Heart right ventricle (tissue), 16 donors: ENCODE results near the gene SCGB1A1. TPM values are rescaled to one million over a fixed set of nuclear protein-coding genes. Genes with fewer than 3 reads are reported as not detected.

Source experiments
- ATAC-seq, 8 donors: fragments of 200-7000 bp; cut with Tn5 transposase; one replicate each; pipeline ENCODE4 v1.9.1; 2020; ENCODE audit warnings: mild to moderate bottlenecking in 8 of 8, moderate library complexity in 8 of 8, moderate number of reproducible peaks in 1 of 8
- DNase-seq, 2 donors: peaks; one replicate each; pipeline ENCODE4 v3.0.0-alpha.2; 2020
- H3K27ac ChIP-seq, 10 donors: fragments of 200-600 bp; sonication (generic) in 2 of 10; one replicate each; pipeline versions ENCODE4 v1.5.0 to v1.8.0; 2020 to 2022; ENCODE audit warnings: mild to moderate bottlenecking in 3 of 10
- H3K27me3 ChIP-seq, 7 donors: fragments of 200-600 bp; one replicate each; pipeline ENCODE4 v1.8.0; 2021 to 2022; ENCODE audit warnings: mild to moderate bottlenecking in 2 of 7
- H3K36me3 ChIP-seq, 9 donors: fragments of 200-600 bp; sonication (generic) in 1 of 9; one replicate each; pipeline versions ENCODE4 v1.5.0 to v1.8.0; 2020 to 2022; ENCODE audit warnings: mild to moderate bottlenecking in 2 of 9
- H3K4me1 ChIP-seq, 9 donors: fragments of 200-600 bp; sonication (generic) in 1 of 9; one replicate each; pipeline versions ENCODE4 v1.5.0 to v1.8.0; 2020 to 2022; ENCODE audit warnings: mild to moderate bottlenecking in 4 of 9
- H3K4me3 ChIP-seq, 10 donors: fragments of 200-600 bp; sonication (generic) in 2 of 10; one replicate each; pipeline versions ENCODE4 v1.5.0 to v1.8.0; 2020 to 2022; ENCODE audit warnings: mild to moderate bottlenecking in 7 of 10, moderate library complexity in 2 of 10
- H3K9me3 ChIP-seq, 11 donors: fragments of 200-600 bp in 10 of 11; sonication (generic) in 2 of 11; one replicate each; pipeline versions ENCODE4 v1.5.0 to v1.8.0; 2013 to 2022; ENCODE audit warnings: mild to moderate bottlenecking in 2 of 11, control low read depth in 1 of 11, moderate library complexity in 1 of 11
- WGBS, 2 donors: extraction: QIAGEN DNeasy Blood & Tissue Kit; methylation state at CpG; one replicate each; pipeline ENCODE4 v1.1.7; 2013; ENCODE audit warnings: inconsistent platforms in 1 of 2; 5-methylcytosine and 5-hydroxymethylcytosine counted together
- intact Hi-C, 10 donors: fragments of 100-400 bp; cut with DNase I; formaldehyde crosslinking; loops; one replicate each; pipeline versions ENCODE4 v1.11.1 to v1.14.2; 2022
- polyA plus RNA-seq, 2 donors: library from polyadenylated mRNA; stranded (reverse); fragments of 200-250 nt; gene quantifications; one replicate each; pipeline ENCODE4 v1.2.3, GENCODE V29; 2013
- total RNA-seq, 10 donors: library from RNA; stranded (reverse); fragmentation: NEBNext Ultra II Directional in 3 of 10; extraction: Animal tissue kit (Norgen Biotek cat#: 25700) in 3 of 10; gene quantifications; one replicate each; pipeline versions ENCODE4 v1.2.1 to v1.2.4, GENCODE V29; 2021 to 2023
- TF ChIP-seq, protein P1 (sequence below), 9 donors: fragments of 200-600 bp; sonication (generic) in 2 of 9; IDR thresholded peaks; one replicate each; pipeline versions ENCODE4 v1.5.0 to v1.8.0; 2021 to 2022; ENCODE audit warnings: antibody characterized with exemption in 9 of 9, mild to moderate bottlenecking in 5 of 9, moderate library complexity in 1 of 9
- donor health status: Arrhythmogenic right ventricular cardiomyopathy.
- donor health status: ischemic (EF 13 %, LVEDD 7.1; RV severe dilation, severe dysfunction).
- donor health status: healthy with polysubstance abuse.
- donor health status: DM: no; HTN: yes; CAD: no.
- donor health status: DM: no; HTN: no; CAD: no.
- donor health status: ischemic (EF 25% LVEDD 6.9; RV normal size, moderate dysfunction).
- donor health status: ischemic (EF 25% LVEDD 5.7; RV mildly dilated, moderate dysfunction).
- donor health status: healthy.
- donor health status: DM: yes; HTN: yes; CAD: no.
- donor health status: Ischemic cardiomyopathy.
- donor health status: ischemic (EF 35%, LVEDD 5.7; RV mildly dilated, moderate dysfunction).
- donor health status: nonischemic (EF 11% LVEDD 7.7; RV severe dilation, severe dysfunction).
- donor health status: DM: yes; HTN: yes; CAD: no.
- donor health status: PGD.
- donor health status: ischemic (EF 29% LVEDD 5.4; RV normal size, mild dysfunction).
- donor health status: nonischemic (EF 23%, LVEDD 6.1; RV moderate dilation, normal function).

SCGB1A1 gene
- total and polyA plus RNA-seq, 12 donors, result 0.20 TPM; not detected in 11

GRCh38 chr11:62387381-62387780 lies 31.5 kb upstream of the SCGB1A1 start:
- no peaks in the 10 kb centered on the region for H3K4me1 ChIP-seq
- WGBS, 2 donors, result 94 to 96% methylated on average over 3 of the region's 3 CpGs
- intact Hi-C loops, result loop anchor here in 2 of 10 donors (10.0 kb wide), 2 partner anchors 307 to 477 kb away; no protein-coding TSS in a partner anchor
- H3K36me3 ChIP-seq, result peaks cover 0 to 9% (median 0%) of the 10 kb centered on the region in 9 donors
- ATAC-seq (no peak), DNase-seq (no peak)
- H3K9me3 ChIP-seq, result no peaks in the 10 kb centered on the region
- H3K27ac ChIP-seq, result no peak overlapping the region
- TF ChIP-seq, protein P1, sequence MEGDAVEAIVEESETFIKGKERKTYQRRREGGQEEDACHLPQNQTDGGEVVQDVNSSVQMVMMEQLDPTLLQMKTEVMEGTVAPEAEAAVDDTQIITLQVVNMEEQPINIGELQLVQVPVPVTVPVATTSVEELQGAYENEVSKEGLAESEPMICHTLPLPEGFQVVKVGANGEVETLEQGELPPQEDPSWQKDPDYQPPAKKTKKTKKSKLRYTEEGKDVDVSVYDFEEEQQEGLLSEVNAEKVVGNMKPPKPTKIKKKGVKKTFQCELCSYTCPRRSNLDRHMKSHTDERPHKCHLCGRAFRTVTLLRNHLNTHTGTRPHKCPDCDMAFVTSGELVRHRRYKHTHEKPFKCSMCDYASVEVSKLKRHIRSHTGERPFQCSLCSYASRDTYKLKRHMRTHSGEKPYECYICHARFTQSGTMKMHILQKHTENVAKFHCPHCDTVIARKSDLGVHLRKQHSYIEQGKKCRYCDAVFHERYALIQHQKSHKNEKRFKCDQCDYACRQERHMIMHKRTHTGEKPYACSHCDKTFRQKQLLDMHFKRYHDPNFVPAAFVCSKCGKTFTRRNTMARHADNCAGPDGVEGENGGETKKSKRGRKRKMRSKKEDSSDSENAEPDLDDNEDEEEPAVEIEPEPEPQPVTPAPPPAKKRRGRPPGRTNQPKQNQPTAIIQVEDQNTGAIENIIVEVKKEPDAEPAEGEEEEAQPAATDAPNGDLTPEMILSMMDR (IDR thresholded peaks at IDR 0.05), result no peak
- H3K4me3 ChIP-seq, result no peak overlapping the region
- no peaks in the 10 kb centered on the region for H3K27me3 ChIP-seq

GRCh38 chr11:62388999-62389398 lies 29.8 kb upstream of the SCGB1A1 start:
- TF ChIP-seq, protein P1 (IDR thresholded peaks at IDR 0.05), result no peak
- Histone ChIP-seq H3K4me1 (no peaks in the 10 kb centered on the region), H3K27me3 (no peaks in the 10 kb centered on the region), H3K4me3 (no peak overlapping the region), H3K36me3 (peaks cover 0 to 9% (median 0%) of the 10 kb centered on the region in 9 donors), H3K27ac (no peak overlapping the region), H3K9me3 (no peaks in the 10 kb centered on the region)
- no peak for ATAC-seq
- no peak for DNase-seq
- intact Hi-C loops, result loop anchor here in 2 of 10 donors (10.0 kb wide), 2 partner anchors 306 to 476 kb away; no protein-coding TSS in a partner anchor
- 82 to 89% methylated on average over 11 of the region's 11 CpGs for WGBS, 2 donors

- Histone ChIP-seq H3K4me3 (no peak overlapping the region), H3K4me1 (peaks cover 2 to 9% (median 4%) of the 10 kb centered on the region in 9 donors), H3K9me3 (no peaks in the 10 kb centered on the region), H3K36me3 (peaks cover 0 to 9% (median 0%) of the 10 kb centered on the region in 9 donors), H3K27me3 (no peaks in the 10 kb centered on the region), H3K27ac (no peak overlapping the region)
- TF ChIP-seq, protein P1 (IDR thresholded peaks at IDR 0.05), result no peak
- no peak for ATAC-seq
- intact Hi-C loops, result loop anchor here in 9 of 10 donors (5.0 to 10.0 kb wide), 6 partner anchors 42 to 475 kb away; partner anchors contain the start of gene AHNAK (in 2 of the 9)
- 75 to 77% methylated on average over 5 of the region's 5 CpGs for WGBS, 2 donors
- DNase-seq, result no peak
These were observed 28.6 kb upstream of the SCGB1A1 start for GRCh38 chr11:62390237-62390636.

DNA sequence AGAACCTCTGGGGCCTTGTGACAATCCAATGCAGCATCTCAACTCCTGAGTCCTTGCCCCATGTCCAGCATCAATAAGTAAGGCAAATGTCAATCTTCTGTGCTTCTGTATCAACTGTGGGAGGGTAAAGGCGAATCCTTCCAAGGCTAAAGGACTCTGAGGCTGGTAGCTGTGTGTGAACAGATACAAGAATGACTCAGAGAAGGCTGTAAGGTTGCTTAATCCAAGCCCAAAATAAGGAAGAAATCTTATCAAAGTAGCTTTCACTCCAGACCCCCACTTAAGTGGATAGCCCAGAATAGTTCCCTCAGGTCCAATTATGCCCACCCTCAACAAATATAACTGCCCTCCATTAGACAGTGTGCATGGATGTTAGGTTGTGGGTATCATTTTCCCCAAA lies 28.1 kb upstream of the SCGB1A1 start:
- H3K36me3 ChIP-seq, result peaks cover 0 to 9% (median 0%) of the 10 kb centered on the region in 9 donors
- 59 to 95% methylated on average over 1 of the region's 1 CpG for WGBS, 2 donors
- H3K4me1 ChIP-seq, result peaks cover 5 to 14% (median 9%) of the 10 kb centered on the region in 9 donors
- intact Hi-C loops, result loop anchor here in 9 of 10 donors (5.0 to 10.0 kb wide), 6 partner anchors 42 to 474 kb away; partner anchors contain the start of gene AHNAK (in 2 of the 9)
- TF ChIP-seq, protein P1 (IDR thresholded peaks at IDR 0.05), result no peak
- DNase-seq (no peak), ATAC-seq (no peak)
- no peak overlapping the region for H3K27ac ChIP-seq
- H3K4me3 ChIP-seq, result no peak overlapping the region
- H3K9me3 ChIP-seq, result no peaks in the 10 kb centered on the region
- no peaks in the 10 kb centered on the region for H3K27me3 ChIP-seq
